ENCODE measurements around the gene GOLGA8G. TPM values are rescaled to one million over a fixed set of nuclear protein-coding genes. Genes with fewer than 3 reads are reported as not detected.
"Not testable (repeated sequence)": the region's sequence is repeated elsewhere in the genome, so short reads cannot be mapped to it uniquely, and the experiment has no call there.

Gene GOLGA8G
- total RNA-seq, 1 experiment from 2014 or later, result not detected

DNA sequence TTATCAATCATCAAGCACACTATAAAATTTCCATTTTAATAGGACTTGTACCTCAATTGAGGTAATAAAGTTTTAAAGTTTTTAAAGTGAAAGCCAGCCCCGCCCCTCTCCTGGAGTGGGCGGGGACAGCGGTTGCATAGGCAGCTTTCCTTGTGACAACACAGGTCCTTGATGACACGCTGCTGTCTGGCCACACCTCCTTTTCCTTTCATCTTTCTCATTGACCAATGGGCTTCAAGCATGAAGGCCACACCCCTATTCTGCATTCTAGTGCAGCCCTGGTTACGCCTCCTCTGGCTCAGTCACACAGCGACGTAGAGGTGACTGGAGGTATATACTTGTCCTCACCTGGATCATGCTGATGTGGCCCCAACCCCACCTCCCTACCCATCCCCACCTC, 20.5 kb upstream of the GOLGA8G start, which contains the start of gene GOLGA6L25:
GOLGA6L25 (plus strand) TSS at position 301 of the 400 bp plus-strand sequence; CDS start at position 362, 61 bp downstream.
- H3K4me1 Mint-ChIP-seq; H3K23ac ChIP-seq (ENCODE audit: insufficient read length, low read depth, low read length); DNase-seq: not testable (repeated sequence)

DNA sequence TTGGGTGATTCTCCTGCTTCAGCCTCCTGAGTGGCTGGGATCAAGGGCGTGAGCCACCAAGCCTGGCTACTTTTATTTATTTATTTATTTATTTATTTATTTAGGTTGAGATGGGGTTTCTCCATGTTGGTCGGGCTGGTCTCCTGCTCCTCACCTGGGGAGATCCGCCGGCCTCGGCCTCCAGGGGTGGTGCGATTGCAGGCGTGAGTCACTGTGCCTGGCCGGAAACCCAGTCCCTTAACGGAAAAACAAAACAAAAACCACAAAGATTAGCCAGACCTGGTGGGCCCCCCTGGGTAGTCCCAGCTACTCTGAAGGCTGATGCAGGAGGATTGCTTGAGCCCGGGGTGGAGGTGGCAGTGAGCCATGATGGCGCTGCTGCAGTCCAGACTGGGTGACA, 17.6 kb downstream of the GOLGA8G start:
- H3K79me2 ChIP-seq (ENCODE audit: insufficient read depth, low read length); H3K9me3 Mint-ChIP-seq; H4K5ac ChIP-seq (ENCODE audit: insufficient read length, low read depth, low read length); H3K27me3 Mint-ChIP-seq (ENCODE audit: low read depth); H4K20me1 ChIP-seq (ENCODE audit: control insufficient read depth, insufficient read depth, insufficient read length); H3K4me1 Mint-ChIP-seq; H2BK120ac ChIP-seq (ENCODE audit: low read depth, low read length, poor library complexity, severe bottlenecking); H2BK15ac ChIP-seq (ENCODE audit: low read depth, low read length); H2AFZ ChIP-seq (ENCODE audit: low read length); H3T11ph ChIP-seq (ENCODE audit: low read length); H3K23ac ChIP-seq (ENCODE audit: insufficient read length, low read depth, low read length); H3K27ac ChIP-seq (ENCODE audit: insufficient read length, low read depth, low read length); H3K4me2 ChIP-seq (ENCODE audit: insufficient read depth, insufficient read length, low read length); H4K91ac ChIP-seq (ENCODE audit: insufficient read length, low read depth, low read length); H2BK5ac ChIP-seq (ENCODE audit: insufficient read length, low read length); DNase-seq; H3K79me1 ChIP-seq (ENCODE audit: insufficient read depth, low read depth, low read length, poor library complexity, severe bottlenecking); H3K14ac ChIP-seq (ENCODE audit: insufficient read depth, low read length); H3K9ac ChIP-seq (ENCODE audit: extremely low read depth, insufficient read length, low read length); H3K4ac ChIP-seq (ENCODE audit: low read depth, low read length); H2BK12ac ChIP-seq (ENCODE audit: insufficient read length, low read depth, low read length); H3K27me3 ChIP-seq (ENCODE audit: insufficient read depth, low read length); H3K27ac Mint-ChIP-seq; H3K56ac ChIP-seq (ENCODE audit: insufficient read length, low read depth, low read length); H3K18ac ChIP-seq (ENCODE audit: insufficient read length, low read depth, low read length); H4K8ac ChIP-seq (replicated peaks; ENCODE audit: insufficient read length, low read depth, low read length); H3K23me2 ChIP-seq (ENCODE audit: insufficient read length, low read depth, low read length, poor library complexity, severe bottlenecking); H3K36me3 Mint-ChIP-seq (ENCODE audit: insufficient read depth in 1 of 3, low read depth in 3 of 3); H3K9me3 ChIP-seq (ENCODE audit: control insufficient read depth, low read depth, low read length); H2BK20ac ChIP-seq (ENCODE audit: low read depth, low read length, poor library complexity, severe bottlenecking); H2AK5ac ChIP-seq (ENCODE audit: insufficient read length, low read length); H3K4me3 Mint-ChIP-seq; H3K4me1 ChIP-seq (ENCODE audit: insufficient read depth, low read length): not testable (repeated sequence)
- WGBS (ENCODE audit: extremely low coverage, insufficient read length, low lambda C conversion rate), result no CpG with 5 or more reads among the region's 11 CpGs

More for the DNA sequence above, 20.5 kb upstream of the GOLGA8G start, which contains the start of gene GOLGA6L25:
- not testable (repeated sequence) for H3K79me2 ChIP-seq (ENCODE audit: insufficient read depth, low read length); H3K27me3 ChIP-seq (ENCODE audit: insufficient read depth, low read length); H3K4me2 ChIP-seq (ENCODE audit: insufficient read depth, insufficient read length, low read length); H3T11ph ChIP-seq (ENCODE audit: low read length); H2BK5ac ChIP-seq (ENCODE audit: insufficient read length, low read length); H3K9me3 ChIP-seq (ENCODE audit: control insufficient read depth, low read depth, low read length); H3K27ac ChIP-seq (ENCODE audit: insufficient read length, low read depth, low read length); H2BK20ac ChIP-seq (ENCODE audit: low read depth, low read length, poor library complexity, severe bottlenecking); H2BK15ac ChIP-seq (ENCODE audit: low read depth, low read length); H4K5ac ChIP-seq (ENCODE audit: insufficient read length, low read depth, low read length); H3K79me1 ChIP-seq (ENCODE audit: insufficient read depth, low read depth, low read length, poor library complexity, severe bottlenecking); H3K27me3 Mint-ChIP-seq (ENCODE audit: low read depth); H3K14ac ChIP-seq (ENCODE audit: insufficient read depth, low read length); H2BK120ac ChIP-seq (ENCODE audit: low read depth, low read length, poor library complexity, severe bottlenecking); H3K36me3 Mint-ChIP-seq (ENCODE audit: insufficient read depth in 1 of 3, low read depth in 3 of 3); H3K4me3 Mint-ChIP-seq; H3K27ac Mint-ChIP-seq; H4K91ac ChIP-seq (ENCODE audit: insufficient read length, low read depth, low read length); H3K4ac ChIP-seq (ENCODE audit: low read depth, low read length); H3K9ac ChIP-seq (ENCODE audit: extremely low read depth, insufficient read length, low read length); H2BK12ac ChIP-seq (ENCODE audit: insufficient read length, low read depth, low read length); H2AK5ac ChIP-seq (ENCODE audit: insufficient read length, low read length); H2AFZ ChIP-seq (ENCODE audit: low read length); H3K9me3 Mint-ChIP-seq; H3K56ac ChIP-seq (ENCODE audit: insufficient read length, low read depth, low read length); H4K8ac ChIP-seq (replicated peaks; ENCODE audit: insufficient read length, low read depth, low read length); H3K18ac ChIP-seq (ENCODE audit: insufficient read length, low read depth, low read length); H4K20me1 ChIP-seq (ENCODE audit: control insufficient read depth, insufficient read depth, insufficient read length); H3K4me1 ChIP-seq (ENCODE audit: insufficient read depth, low read length); H3K23me2 ChIP-seq (ENCODE audit: insufficient read length, low read depth, low read length, poor library complexity, severe bottlenecking)
- no CpG with 5 or more reads among the region's 7 CpGs for WGBS (ENCODE audit: extremely low coverage, insufficient read length, low lambda C conversion rate)

Measured in H9 (cell line).